ENCODE data around the gene BMP2K.
"Not testable (repeated sequence)": the region's sequence is repeated elsewhere in the genome, so short reads cannot be mapped to it uniquely, and the experiment has no call there.

The BMP2K gene

GRCh38 chr4:78908974-78909373, 132.8 kb downstream of the BMP2K start:
- not testable (repeated sequence) for H3K4me1 Mint-ChIP-seq (ENCODE audit: low read depth in 2 of 2); ATAC-seq (replicated peaks); H3K9me3 Mint-ChIP-seq; H3K27me3 Mint-ChIP-seq; H3K36me3 Mint-ChIP-seq (ENCODE audit: insufficient read depth); H3K27ac Mint-ChIP-seq; H3K4me3 Mint-ChIP-seq; DNase-seq

- no peaks in the 10 kb centered on the region for H3K4me1 Mint-ChIP-seq (ENCODE audit: low read depth in 2 of 2)
- ATAC-seq (replicated peaks) (no peak), DNase-seq (no peak)
- no peaks in the 10 kb centered on the region for H3K27me3 Mint-ChIP-seq
- no peak overlapping the region for H3K4me3 Mint-ChIP-seq
- H3K36me3 Mint-ChIP-seq (ENCODE audit: insufficient read depth) = no peaks in the 10 kb centered on the region
- H3K9me3 Mint-ChIP-seq = no peaks in the 10 kb centered on the region
- no peak overlapping the region for H3K27ac Mint-ChIP-seq
Measured at GRCh38 chr4:78910612-78911011, 134.5 kb downstream of the BMP2K start.

- Mint-ChIP-seq H3K27ac (no peak overlapping the region), H3K9me3 (no peaks in the 10 kb centered on the region), H3K4me1 (ENCODE audit: low read depth in 2 of 2) (no peaks in the 10 kb centered on the region), H3K36me3 (ENCODE audit: insufficient read depth) (peaks cover 18% of the 10 kb centered on the region), H3K27me3 (no peaks in the 10 kb centered on the region), H3K4me3 (no peak overlapping the region)
- no peak for ATAC-seq (replicated peaks)
- DNase-seq = no peak
Measured at GRCh38 chr4:78922207-78922606, 146.1 kb downstream of the BMP2K start.

- Mint-ChIP-seq H3K27me3 (no peaks in the 10 kb centered on the region), H3K36me3 (ENCODE audit: insufficient read depth) (peaks cover 22% of the 10 kb centered on the region), H3K4me1 (ENCODE audit: low read depth in 2 of 2) (no peaks in the 10 kb centered on the region), H3K27ac (peak overlapping the region in 1 of 2 donors; percentile 4), H3K9me3 (no peaks in the 10 kb centered on the region), H3K4me3 (no peak overlapping the region)
- ATAC-seq (replicated peaks) = no peak
- DNase-seq = no peak
Measured at GRCh38 chr4:78923464-78924312, 147.5 kb downstream of the BMP2K start.

GRCh38 chr4:78926826-78927225, 150.7 kb downstream of the BMP2K start:
- Mint-ChIP-seq H3K4me3 (no peak overlapping the region), H3K36me3 (ENCODE audit: insufficient read depth) (peaks cover 34% of the 10 kb centered on the region), H3K27ac (peak overlapping the region in 1 of 2 donors; percentile 21), H3K9me3 (no peaks in the 10 kb centered on the region), H3K27me3 (no peaks in the 10 kb centered on the region), H3K4me1 (ENCODE audit: low read depth in 2 of 2) (no peaks in the 10 kb centered on the region)
- ATAC-seq (replicated peaks) (no peak), DNase-seq (no peak)

GRCh38 chr4:78928835-78929234, 152.7 kb downstream of the BMP2K start:
- no peaks in the 10 kb centered on the region for H3K27me3 Mint-ChIP-seq
- DNase-seq (no peak), ATAC-seq (replicated peaks) (no peak)
- peaks cover 0 to 2% of the 10 kb centered on the region in 2 donors for H3K4me1 Mint-ChIP-seq (ENCODE audit: low read depth in 2 of 2)
- H3K27ac Mint-ChIP-seq = no peak overlapping the region
- H3K36me3 Mint-ChIP-seq (ENCODE audit: insufficient read depth) = peaks cover 32% of the 10 kb centered on the region
- H3K4me3 Mint-ChIP-seq = no peak overlapping the region
- H3K9me3 Mint-ChIP-seq = no peaks in the 10 kb centered on the region

- no peak overlapping the region for H3K4me3 Mint-ChIP-seq
- H3K27me3 Mint-ChIP-seq = no peaks in the 10 kb centered on the region
- H3K4me1 Mint-ChIP-seq (ENCODE audit: low read depth in 2 of 2) = peaks cover 0 to 7% of the 10 kb centered on the region in 2 donors
- H3K36me3 Mint-ChIP-seq (ENCODE audit: insufficient read depth) = peaks cover 35% of the 10 kb centered on the region
- no peaks in the 10 kb centered on the region for H3K9me3 Mint-ChIP-seq
- no peak overlapping the region for H3K27ac Mint-ChIP-seq
- DNase-seq (no peak), ATAC-seq (replicated peaks) (no peak)
Measured at GRCh38 chr4:78930016-78930629, 154.0 kb downstream of the BMP2K start.

- Mint-ChIP-seq H3K4me1 (ENCODE audit: low read depth in 2 of 2) (peaks cover 17 to 25% of the 10 kb centered on the region in 2 donors), H3K36me3 (ENCODE audit: insufficient read depth) (peaks cover 14% of the 10 kb centered on the region), H3K27ac (no peak overlapping the region), H3K27me3 (peaks cover 3% of the 10 kb centered on the region in 2 donors), H3K4me3 (no peak overlapping the region), H3K9me3 (no peaks in the 10 kb centered on the region)
- DNase-seq = no peak
- ATAC-seq (replicated peaks) = no peak
Measured at GRCh38 chr4:78936989-78937388, 160.8 kb downstream of the BMP2K start.

- no peak overlapping the region for H3K27ac Mint-ChIP-seq
- ATAC-seq (replicated peaks) (no peak), DNase-seq (no peak)
- peaks cover 14% of the 10 kb centered on the region for H3K36me3 Mint-ChIP-seq (ENCODE audit: insufficient read depth)
- H3K27me3 Mint-ChIP-seq = peaks cover 10 to 11% of the 10 kb centered on the region in 2 donors
- peaks cover 17 to 22% of the 10 kb centered on the region in 2 donors for H3K4me1 Mint-ChIP-seq (ENCODE audit: low read depth in 2 of 2)
- H3K9me3 Mint-ChIP-seq = no peaks in the 10 kb centered on the region
- H3K4me3 Mint-ChIP-seq = peak overlapping the region; percentile 90 to 95
Measured at GRCh38 chr4:78937837-78938236, 161.7 kb downstream of the BMP2K start.

GRCh38 chr4:78938474-78938867, 162.3 kb downstream of the BMP2K start:
- Mint-ChIP-seq H3K4me1 (ENCODE audit: low read depth in 2 of 2) (peaks cover 17 to 22% of the 10 kb centered on the region in 2 donors), H3K9me3 (no peaks in the 10 kb centered on the region), H3K27ac (peak overlapping the region; percentile 91 to 93), H3K4me3 (peak overlapping the region; percentile 90 to 95), H3K27me3 (peaks cover 17 to 18% of the 10 kb centered on the region in 2 donors), H3K36me3 (ENCODE audit: insufficient read depth) (peaks cover 11% of the 10 kb centered on the region)
- ATAC-seq (replicated peaks) = no peak
- no peak for DNase-seq

GRCh38 chr4:78938868-78939666, 162.9 kb downstream of the BMP2K start, which contains the start of gene PAQR3:
PAQR3 (minus strand) TSS chr4:78939438; CDS start chr4:78939224, 214 bp downstream.
- Mint-ChIP-seq H3K9me3 (no peaks in the 10 kb centered on the region), H3K4me1 (ENCODE audit: low read depth in 2 of 2) (peaks cover 17 to 22% of the 10 kb centered on the region in 2 donors), H3K36me3 (ENCODE audit: insufficient read depth) (peaks cover 9% of the 10 kb centered on the region), H3K4me3 (peak within 1 kb of the TSS; percentile 90 to 95), H3K27ac (peak within 1 kb of the TSS; percentile 91 to 93), H3K27me3 (peaks cover 22 to 24% of the 10 kb centered on the region in 2 donors)
- peak; percentile 83 to 84 (median 84) for DNase-seq
- ATAC-seq (replicated peaks) = peak; percentile 95

- Mint-ChIP-seq H3K27ac (peak overlapping the region; percentile 56 to 76), H3K9me3 (no peaks in the 10 kb centered on the region), H3K4me1 (ENCODE audit: low read depth in 2 of 2) (peaks cover 17 to 21% of the 10 kb centered on the region in 2 donors), H3K4me3 (peak overlapping the region; percentile 78 to 81), H3K27me3 (peaks cover 26 to 29% of the 10 kb centered on the region in 2 donors), H3K36me3 (ENCODE audit: insufficient read depth) (peaks cover 8% of the 10 kb centered on the region)
- no peak for DNase-seq
- ATAC-seq (replicated peaks) = no peak
Measured at GRCh38 chr4:78939667-78940008, 163.5 kb downstream of the BMP2K start.

GRCh38 chr4:78940752-78941151, 164.6 kb downstream of the BMP2K start:
- Mint-ChIP-seq H3K4me1 (ENCODE audit: low read depth in 2 of 2) (peaks cover 13 to 16% of the 10 kb centered on the region in 2 donors), H3K27ac (no peak overlapping the region), H3K4me3 (no peak overlapping the region), H3K27me3 (peaks cover 35 to 41% of the 10 kb centered on the region in 2 donors), H3K36me3 (ENCODE audit: insufficient read depth) (peaks cover 8% of the 10 kb centered on the region), H3K9me3 (no peaks in the 10 kb centered on the region)
- no peak for ATAC-seq (replicated peaks)
- DNase-seq = no peak

Data from effector memory CD8-positive, alpha-beta T cell (primary cell).